ENCODE measurements around the gene SUCLG2. TPM values are rescaled to one million over a fixed set of nuclear protein-coding genes. Genes with fewer than 3 reads are reported as not detected.

SUCLG2 gene
- total and polyA plus RNA-seq, 9 donors, result 24.8 to 75.2 (median 40.1) TPM

- intact Hi-C loops (cut with DNase I), result no loop called here
- H3K9me3 ChIP-seq, result no peaks in the 10 kb centered on the region
- H3K36me3 ChIP-seq, result no peaks in the 10 kb centered on the region
- H3K27ac ChIP-seq, result no peak overlapping the region
- DNase-seq, result no peak
- H3K4me1 ChIP-seq (ENCODE audit: insufficient read depth), result no peaks in the 10 kb centered on the region
- TF ChIP-seq POLR2A (IDR thresholded peaks at IDR 0.05) (no peak), CTCF (IDR thresholded peaks at IDR 0.05) (no peak), EP300 (IDR thresholded peaks at IDR 0.05) (no peak)
- H3K27me3 ChIP-seq, result no peaks in the 10 kb centered on the region
- no peak overlapping the region for H3K4me3 ChIP-seq
Observed at GRCh38 chr3:67609709-67610108, 44.7 kb downstream of the SUCLG2 start.

GRCh38 chr3:67608034-67608433, 46.4 kb downstream of the SUCLG2 start:
- H3K36me3 ChIP-seq, result no peaks in the 10 kb centered on the region
- H3K4me3 ChIP-seq, result no peak overlapping the region
- 94 to 100% (median 98%) methylated on average over 2 of the region's 2 CpGs for WGBS, 3 donors
- H3K4me1 ChIP-seq (ENCODE audit: insufficient read depth), result no peaks in the 10 kb centered on the region
- H3K27ac ChIP-seq, result no peak overlapping the region
- intact Hi-C loops (cut with DNase I), result no loop called here
- no peaks in the 10 kb centered on the region for H3K9me3 ChIP-seq
- TF ChIP-seq EP300 (IDR thresholded peaks at IDR 0.05) (no peak), POLR2A (IDR thresholded peaks at IDR 0.05) (no peak), CTCF (IDR thresholded peaks at IDR 0.05) (no peak)
- no peak for DNase-seq
- H3K27me3 ChIP-seq, result no peaks in the 10 kb centered on the region

- intact Hi-C loops (cut with DNase I), result no loop called here
- H3K27ac ChIP-seq, result no peak overlapping the region
- H3K27me3 ChIP-seq, result no peaks in the 10 kb centered on the region
- H3K9me3 ChIP-seq, result no peaks in the 10 kb centered on the region
- DNase-seq, result no peak
- no peak overlapping the region for H3K4me3 ChIP-seq
- whole genome bisulfite sequencing, 3 donors, result 11 to 20% (median 18%) methylated on average over 1 of the region's 1 CpG
- peaks cover 2% of the 10 kb centered on the region for H3K4me1 ChIP-seq (ENCODE audit: insufficient read depth)
- H3K36me3 ChIP-seq, result no peaks in the 10 kb centered on the region
- no peak for TF ChIP-seq CTCF (IDR thresholded peaks at IDR 0.05)
- TF ChIP-seq EP300 (IDR thresholded peaks at IDR 0.05), result no peak
- TF ChIP-seq POLR2A (IDR thresholded peaks at IDR 0.05), result no peak
Observed at GRCh38 chr3:67605377-67605776, 49.0 kb downstream of the SUCLG2 start.

- Histone ChIP-seq H3K27ac (no peak overlapping the region), H3K4me3 (no peak overlapping the region), H3K9me3 (no peaks in the 10 kb centered on the region), H3K27me3 (no peaks in the 10 kb centered on the region), H3K4me1 (ENCODE audit: insufficient read depth) (peaks cover 2% of the 10 kb centered on the region), H3K36me3 (no peaks in the 10 kb centered on the region)
- DNase-seq, result no peak
- TF ChIP-seq EP300 (IDR thresholded peaks at IDR 0.05) (no peak), POLR2A (IDR thresholded peaks at IDR 0.05) (no peak), CTCF (IDR thresholded peaks at IDR 0.05) (no peak)
- intact Hi-C loops (cut with DNase I), result no loop called here
- 94 to 100% (median 95%) methylated on average over 2 of the region's 2 CpGs for WGBS, 3 donors
Observed at GRCh38 chr3:67602816-67603215, 51.6 kb downstream of the SUCLG2 start.
